ENCODE results near the gene TIMM10B. TPM values are rescaled to one million over a fixed set of nuclear protein-coding genes. Genes with fewer than 3 reads are reported as not detected.

The TIMM10B gene
- total RNA-seq, 1 experiment from 2014 or later = 41.7 TPM

DNA sequence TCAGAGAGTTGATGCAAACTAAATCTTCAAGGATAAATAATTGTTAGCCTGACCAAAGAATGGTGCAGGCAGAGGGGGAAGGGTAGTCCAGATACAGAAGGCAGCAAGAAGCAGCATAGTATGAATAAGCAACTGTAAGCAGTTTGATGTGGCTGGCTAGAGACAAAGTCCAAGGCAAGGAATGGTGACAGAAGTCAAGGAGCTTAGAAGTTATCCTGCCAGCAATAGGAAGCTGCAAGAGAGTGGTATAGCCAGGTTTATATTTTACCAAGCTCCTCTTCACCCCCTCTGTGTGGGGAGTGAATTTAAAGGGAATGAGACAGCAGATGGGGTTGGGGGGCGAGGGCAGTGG, 22.2 kb upstream of the TIMM10B start:
- Mint-ChIP-seq H3K4me3 (ENCODE audit: low read depth, unreplicated experiment) (no peak overlapping the region), H3K36me3 (ENCODE audit: insufficient read depth, unreplicated experiment) (no peaks in the 10 kb centered on the region), H3K27me3 (ENCODE audit: unreplicated experiment) (no peaks in the 10 kb centered on the region), H3K4me1 (ENCODE audit: low read depth, unreplicated experiment) (no peaks in the 10 kb centered on the region), H3K9me3 (ENCODE audit: low read depth, unreplicated experiment) (no peaks in the 10 kb centered on the region), H3K27ac (ENCODE audit: unreplicated experiment) (no peak overlapping the region)
- no peak for DNase-seq
- TF ChIP-seq, protein P1, sequence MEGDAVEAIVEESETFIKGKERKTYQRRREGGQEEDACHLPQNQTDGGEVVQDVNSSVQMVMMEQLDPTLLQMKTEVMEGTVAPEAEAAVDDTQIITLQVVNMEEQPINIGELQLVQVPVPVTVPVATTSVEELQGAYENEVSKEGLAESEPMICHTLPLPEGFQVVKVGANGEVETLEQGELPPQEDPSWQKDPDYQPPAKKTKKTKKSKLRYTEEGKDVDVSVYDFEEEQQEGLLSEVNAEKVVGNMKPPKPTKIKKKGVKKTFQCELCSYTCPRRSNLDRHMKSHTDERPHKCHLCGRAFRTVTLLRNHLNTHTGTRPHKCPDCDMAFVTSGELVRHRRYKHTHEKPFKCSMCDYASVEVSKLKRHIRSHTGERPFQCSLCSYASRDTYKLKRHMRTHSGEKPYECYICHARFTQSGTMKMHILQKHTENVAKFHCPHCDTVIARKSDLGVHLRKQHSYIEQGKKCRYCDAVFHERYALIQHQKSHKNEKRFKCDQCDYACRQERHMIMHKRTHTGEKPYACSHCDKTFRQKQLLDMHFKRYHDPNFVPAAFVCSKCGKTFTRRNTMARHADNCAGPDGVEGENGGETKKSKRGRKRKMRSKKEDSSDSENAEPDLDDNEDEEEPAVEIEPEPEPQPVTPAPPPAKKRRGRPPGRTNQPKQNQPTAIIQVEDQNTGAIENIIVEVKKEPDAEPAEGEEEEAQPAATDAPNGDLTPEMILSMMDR (IDR thresholded peaks at IDR 0.05; ENCODE audit: unreplicated experiment) = no peak
- no TSS peak for BruUV-seq (replicated peaks)
- CTCF ChIA-PET = interaction anchor here (0.6 to 0.8 kb wide), 2 partner anchors 20 to 207 kb away, joined by 3 to 4 read pairs; no protein-coding TSS in a partner anchor
- intact Hi-C loops (cut with micrococcal nuclease; ENCODE audit: unreplicated experiment) = no loop called here

DNA sequence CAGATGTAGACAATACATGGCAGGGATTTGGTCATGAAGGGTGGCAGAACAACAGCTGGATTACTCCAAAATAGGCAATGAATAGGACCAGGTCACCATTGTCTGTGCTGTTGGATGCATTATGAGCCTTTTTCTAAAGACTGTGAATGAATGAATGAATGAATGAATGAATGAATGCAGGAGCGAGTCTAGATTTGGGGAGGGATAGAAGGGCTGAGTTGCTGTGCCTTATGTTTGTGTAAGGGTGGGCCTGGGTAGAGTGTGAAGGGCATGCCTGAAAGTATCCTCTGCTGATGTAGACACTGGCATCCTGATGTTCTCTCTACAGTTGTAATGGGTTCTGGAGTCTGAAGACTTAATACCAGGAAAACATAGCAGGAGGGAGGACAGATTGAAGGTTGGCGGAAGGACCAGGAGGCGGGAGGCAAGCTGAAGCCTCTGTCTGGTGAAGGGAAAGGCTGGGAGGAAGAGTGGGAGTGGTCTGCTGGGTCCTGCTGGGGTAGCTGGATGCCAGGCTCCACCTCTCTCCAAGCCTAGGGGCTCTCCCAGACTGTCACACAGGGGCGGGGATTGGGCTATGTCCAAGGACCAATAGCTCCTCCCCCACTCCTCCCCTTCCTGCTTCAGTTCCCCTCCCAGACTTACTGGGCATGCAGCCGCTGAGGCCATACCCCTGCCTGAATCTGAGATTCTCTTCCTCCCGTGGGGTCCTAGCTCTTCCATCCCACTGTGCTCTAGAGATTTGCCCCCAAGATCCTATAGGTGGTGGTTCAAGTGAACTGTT, 12.4 kb upstream of the TIMM10B start:
- intact Hi-C loops (cut with micrococcal nuclease; ENCODE audit: unreplicated experiment) = no loop called here
- CTCF ChIA-PET = interaction anchor here (0.6 to 1.1 kb wide), 3 partner anchors 16 to 90 kb away, joined by 3 to 4 read pairs (median 3); no protein-coding TSS in a partner anchor
- Mint-ChIP-seq H3K36me3 (ENCODE audit: insufficient read depth, unreplicated experiment) (peaks cover 17% of the 10 kb centered on the region), H3K27me3 (ENCODE audit: unreplicated experiment) (no peaks in the 10 kb centered on the region), H3K9me3 (ENCODE audit: low read depth, unreplicated experiment) (no peaks in the 10 kb centered on the region), H3K4me3 (ENCODE audit: low read depth, unreplicated experiment) (no peak overlapping the region), H3K4me1 (ENCODE audit: low read depth, unreplicated experiment) (peaks cover 2% of the 10 kb centered on the region), H3K27ac (ENCODE audit: unreplicated experiment) (no peak overlapping the region)
- DNase-seq = no peak
- no TSS peak for BruUV-seq (replicated peaks)
- TF ChIP-seq, protein P1 (IDR thresholded peaks at IDR 0.05; ENCODE audit: unreplicated experiment) = no peak

DNA sequence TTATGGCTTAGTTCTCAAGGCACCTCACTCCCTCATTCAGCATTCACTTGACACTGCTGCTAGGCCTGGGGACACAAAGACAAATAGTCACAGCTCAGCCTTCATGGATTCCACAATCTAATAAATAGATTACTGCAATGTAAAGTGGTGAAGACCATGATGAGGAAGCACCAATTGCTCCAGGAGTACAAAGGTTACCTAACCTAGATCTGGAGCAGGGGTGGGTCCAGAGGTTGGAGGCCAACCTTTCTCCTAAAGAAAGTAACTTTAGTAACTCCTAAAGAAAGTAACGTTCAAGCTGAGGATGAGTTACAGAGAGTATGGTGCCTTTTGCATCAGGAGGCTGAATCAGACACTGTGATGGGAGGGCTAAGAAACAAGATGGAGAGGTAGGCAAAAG, 11.7 kb upstream of the TIMM10B start:
- no TSS peak for BruUV-seq (replicated peaks)
- Mint-ChIP-seq H3K4me1 (ENCODE audit: low read depth, unreplicated experiment) (peaks cover 8% of the 10 kb centered on the region), H3K27ac (ENCODE audit: unreplicated experiment) (no peak overlapping the region), H3K9me3 (ENCODE audit: low read depth, unreplicated experiment) (no peaks in the 10 kb centered on the region), H3K4me3 (ENCODE audit: low read depth, unreplicated experiment) (no peak overlapping the region), H3K36me3 (ENCODE audit: insufficient read depth, unreplicated experiment) (peaks cover 24% of the 10 kb centered on the region), H3K27me3 (ENCODE audit: unreplicated experiment) (no peaks in the 10 kb centered on the region)
- no peak for DNase-seq
- CTCF ChIA-PET = no interaction called here
- intact Hi-C loops (cut with micrococcal nuclease; ENCODE audit: unreplicated experiment) = no loop called here
- TF ChIP-seq, protein P1 (IDR thresholded peaks at IDR 0.05; ENCODE audit: unreplicated experiment) = no peak

DNA sequence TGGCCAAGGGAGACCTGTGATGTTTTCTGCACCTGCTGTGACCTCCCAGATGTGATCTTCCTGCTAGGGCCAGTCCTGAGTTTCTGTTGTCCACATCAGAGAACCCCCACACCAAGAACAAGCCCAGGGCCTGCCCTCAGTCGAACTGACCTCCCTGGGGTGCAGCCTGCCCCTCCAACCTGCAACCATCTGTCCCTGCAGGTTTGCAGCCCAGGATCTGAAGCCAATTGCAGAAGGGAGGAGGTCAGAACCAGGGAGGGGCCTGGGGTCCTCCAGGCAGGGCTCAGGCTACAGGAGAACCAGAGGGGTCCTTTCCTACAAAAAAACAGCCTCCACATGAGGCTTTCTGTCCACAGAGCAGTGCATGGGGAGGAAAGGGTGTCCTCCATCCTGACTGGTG, 8.4 kb upstream of the TIMM10B start:
- H3K9me3 Mint-ChIP-seq (ENCODE audit: low read depth, unreplicated experiment) = no peaks in the 10 kb centered on the region
- no TSS peak for BruUV-seq (replicated peaks)
- peaks cover 41% of the 10 kb centered on the region for H3K36me3 Mint-ChIP-seq (ENCODE audit: insufficient read depth, unreplicated experiment)
- CTCF ChIA-PET = no interaction called here
- no peak overlapping the region for H3K27ac Mint-ChIP-seq (ENCODE audit: unreplicated experiment)
- H3K4me3 Mint-ChIP-seq (ENCODE audit: low read depth, unreplicated experiment) = peak overlapping the region; percentile 77
- no peaks in the 10 kb centered on the region for H3K27me3 Mint-ChIP-seq (ENCODE audit: unreplicated experiment)
- intact Hi-C loops (cut with micrococcal nuclease; ENCODE audit: unreplicated experiment) = no loop called here
- TF ChIP-seq, protein P1 (IDR thresholded peaks at IDR 0.05; ENCODE audit: unreplicated experiment) = no peak
- peaks cover 19% of the 10 kb centered on the region for H3K4me1 Mint-ChIP-seq (ENCODE audit: low read depth, unreplicated experiment)
- no peak for DNase-seq

All from Calu3 (cell line).